Heart left ventricle (tissue), 16 donors: ENCODE results near the gene PGLYRP2. TPM values are rescaled to one million over a fixed set of nuclear protein-coding genes. Genes with fewer than 3 reads are reported as not detected.

Experiments
- ATAC-seq, 4 donors: fragments of 200-7000 bp; cut with Tn5 transposase; one replicate each; pipeline ENCODE4 v1.9.1; 2020 to 2022; ENCODE audit warnings: moderate library complexity in 4 of 4, mild to moderate bottlenecking in 3 of 4, moderate number of reproducible peaks in 1 of 4
- DNase-seq, 5 donors: peaks; one replicate each; pipeline ENCODE4 v3.0.0-alpha.2; 2020
- H3K27ac ChIP-seq, 12 donors: fragments of 200-600 bp; sonication (generic) in 4 of 12; one replicate each; pipeline versions ENCODE4 v1.5.0 to v1.8.0; 2016 to 2022; ENCODE audit warnings: mild to moderate bottlenecking in 2 of 12
- H3K27me3 ChIP-seq, 9 donors: fragments of 200-600 bp; sonication (generic) in 2 of 9; one replicate each; pipeline versions ENCODE4 v1.5.1 to v1.8.0; 2016 to 2022; ENCODE audit warnings: mild to moderate bottlenecking in 3 of 9
- H3K36me3 ChIP-seq, 9 donors: fragments of 200-600 bp; sonication (generic) in 2 of 9; one replicate each; pipeline versions ENCODE4 v1.5.0 to v1.8.0; 2018 to 2022; ENCODE audit warnings: mild to moderate bottlenecking in 2 of 9
- H3K4me1 ChIP-seq, 12 donors: fragments of 200-600 bp; sonication (generic) in 4 of 12; one replicate each; pipeline versions ENCODE4 v1.5.0 to v1.8.0; 2016 to 2022; ENCODE audit warnings: mild to moderate bottlenecking in 3 of 12
- H3K4me3 ChIP-seq, 12 donors: fragments of 200-600 bp; sonication (generic) in 4 of 12; one replicate each; pipeline versions ENCODE4 v1.5.0 to v1.8.0; 2017 to 2022; ENCODE audit warnings: mild to moderate bottlenecking in 9 of 12, moderate library complexity in 4 of 12
- H3K9me3 ChIP-seq, 12 donors: fragments of 200-600 bp; sonication (generic) in 4 of 12; one replicate each; pipeline versions ENCODE4 v1.5.0 to v1.8.0; 2016 to 2022; ENCODE audit warnings: mild to moderate bottlenecking in 1 of 12
- CTCF ChIP-seq, 12 donors: fragments of 200-600 bp; sonication (generic) in 4 of 12; IDR thresholded peaks; one replicate each; pipeline versions ENCODE4 v1.5.0 to v1.8.0; 2018 to 2022; ENCODE audit warnings: antibody characterized with exemption in 12 of 12, mild to moderate bottlenecking in 5 of 12
- POLR2A ChIP-seq, 2 donors: fragments of 450-650 bp; IDR thresholded peaks; one replicate each; pipeline ENCODE4 v1.6.1; 2017; ENCODE audit warnings: antibody characterized with exemption in 2 of 2, mild to moderate bottlenecking in 2 of 2, moderate library complexity in 2 of 2
- WGBS, 4 donors: extraction: QIAGEN DNeasy Blood & Tissue Kit in 2 of 4; methylation state at CpG; one replicate each; pipeline versions ENCODE4 v1.1.5 to v1.1.7; 2013 to 2018; 5-methylcytosine and 5-hydroxymethylcytosine counted together
- intact Hi-C, 10 donors: fragments of 100-400 bp; cut with DNase I; formaldehyde crosslinking; loops; one replicate each; pipeline versions ENCODE4 v1.11.1 to v1.14.2; 2022
- polyA plus RNA-seq, 2 donors: library from polyadenylated mRNA; stranded (reverse); fragments of 200-250 nt; gene quantifications; one replicate each; pipeline ENCODE4 v1.2.3, GENCODE V29; 2013
- total RNA-seq, 9 donors: library from RNA; depleted of rRNA in 2 of 9; stranded (reverse); fragments of >200 nt in 2 of 9; fragmentation: NEBNext Ultra II Directional in 3 of 9; extraction: Animal tissue kit (Norgen Biotek cat#: 25700) in 3 of 9; gene quantifications; one replicate each; pipeline versions ENCODE4 v1.1.0 to v1.2.4, GENCODE V29; 2016 to 2023
- donor health status: ischemic (EF 13 %, LVEDD 7.1; RV severe dilation, severe dysfunction).
- donor health status: healthy with polysubstance abuse.
- donor health status: DM: no; HTN: yes; CAD: no.
- donor health status: DM: no; HTN: no; CAD: no.
- donor health status: ischemic (EF 25% LVEDD 6.9; RV normal size, moderate dysfunction).
- donor health status: ischemic (EF 25% LVEDD 5.7; RV mildly dilated, moderate dysfunction).
- donor health status: healthy.
- donor health status: DM: yes; HTN: yes; CAD: no.
- donor health status: ischemic (EF 35%, LVEDD 5.7; RV mildly dilated, moderate dysfunction).
- donor health status: nonischemic (EF 11% LVEDD 7.7; RV severe dilation, severe dysfunction).
- donor health status: DM: yes; HTN: yes; CAD: no.
- donor health status: PGD.
- donor health status: ischemic (EF 29% LVEDD 5.4; RV normal size, mild dysfunction).
- donor health status: nonischemic (EF 23%, LVEDD 6.1; RV moderate dilation, normal function).

Gene PGLYRP2
- total and polyA plus RNA-seq, 11 donors = not detected

- Histone ChIP-seq H3K9me3 (peaks cover 0 to under 1% (median 0%) of the 10 kb centered on the region in 12 donors), H3K4me1 (no peaks in the 10 kb centered on the region), H3K27ac (no peak overlapping the region), H3K36me3 (no peaks in the 10 kb centered on the region), H3K27me3 (peaks cover 0 to 19% (median 0%) of the 10 kb centered on the region in 9 donors), H3K4me3 (no peak overlapping the region)
- ATAC-seq (no peak), DNase-seq (no peak)
- TF ChIP-seq POLR2A (IDR thresholded peaks at IDR 0.05) (no peak), CTCF (IDR thresholded peaks at IDR 0.05) (no peak)
- 49 to 63% (median 60%) methylated on average over 6 of the region's 6 CpGs for WGBS, 4 donors
- intact Hi-C loops = no loop called here
Measured at GRCh38 chr19:15498910-15499309, 19.6 kb upstream of the PGLYRP2 start.

- no peak for TF ChIP-seq POLR2A (IDR thresholded peaks at IDR 0.05)
- TF ChIP-seq CTCF (IDR thresholded peaks at IDR 0.05) = no peak
- Histone ChIP-seq H3K27ac (no peak overlapping the region), H3K4me1 (no peaks in the 10 kb centered on the region), H3K27me3 (peaks cover 0 to 19% (median 0%) of the 10 kb centered on the region in 9 donors), H3K9me3 (peaks cover 0 to 4% (median 0%) of the 10 kb centered on the region in 12 donors), H3K4me3 (no peak overlapping the region), H3K36me3 (no peaks in the 10 kb centered on the region)
- DNase-seq (no peak), ATAC-seq (no peak)
- intact Hi-C loops = no loop called here
- WGBS, 4 donors = 75 to 79% (median 77%) methylated on average over 10 of the region's 10 CpGs
Measured at GRCh38 chr19:15498156-15498858, 19.0 kb upstream of the PGLYRP2 start.

- WGBS, 4 donors = 67 to 83% (median 81%) methylated on average over 1 of the region's 1 CpG
- intact Hi-C loops = no loop called here
- Histone ChIP-seq H3K9me3 (peaks cover 0 to 4% (median 0%) of the 10 kb centered on the region in 12 donors), H3K27me3 (peaks cover 0 to 8% (median 0%) of the 10 kb centered on the region in 9 donors), H3K4me1 (no peaks in the 10 kb centered on the region), H3K36me3 (no peaks in the 10 kb centered on the region), H3K4me3 (no peak overlapping the region), H3K27ac (no peak overlapping the region)
- ATAC-seq = no peak
- TF ChIP-seq CTCF (IDR thresholded peaks at IDR 0.05) (no peak), POLR2A (IDR thresholded peaks at IDR 0.05) (no peak)
- DNase-seq = no peak
Measured at GRCh38 chr19:15495151-15495550, 15.8 kb upstream of the PGLYRP2 start.

GRCh38 chr19:15488489-15489226, 9.4 kb upstream of the PGLYRP2 start:
- WGBS, 4 donors = 38 to 59% (median 49%) methylated on average over 13 of the region's 13 CpGs
- Histone ChIP-seq H3K4me3 (no peak overlapping the region), H3K27me3 (no peaks in the 10 kb centered on the region), H3K36me3 (no peaks in the 10 kb centered on the region), H3K27ac (no peak overlapping the region), H3K4me1 (no peaks in the 10 kb centered on the region), H3K9me3 (peaks cover 0 to 3% (median 0%) of the 10 kb centered on the region in 12 donors)
- TF ChIP-seq POLR2A (IDR thresholded peaks at IDR 0.05) (no peak), CTCF (IDR thresholded peaks at IDR 0.05) (no peak)
- peak in 3 of 5 donors; percentile 43 to 73 (median 64) for DNase-seq
- intact Hi-C loops = loop anchor here in 1 of 10 donors (10.0 kb wide), 1 partner anchor 66 kb away; no protein-coding TSS in a partner anchor
- peak in 3 of 4 donors; percentile 34 to 89 (median 73) for ATAC-seq
